K562 (cell line): ENCODE results near the gene VEZF1. TPM values are rescaled to one million over a fixed set of nuclear protein-coding genes. Genes with fewer than 3 reads are reported as not detected.

Experiments
- ATAC-seq: fragments of 200-7000 bp; cut with Tn5 transposase; 3 replicates; pipeline ENCODE4 v1.9.1; 2020; ENCODE audit warnings: moderate library complexity
- BruUV-seq: library from RNA; stranded (reverse); fragments of 400-500 nt; replicated peaks from 2 replicates; lab custom pipeline; 2021; lab: Mats Ljungman, UMichigan
- CTCF ChIA-PET: fragments of 300-600 bp; formaldehyde crosslinking; extraction: SDS; loops from one replicate; lab custom pipeline; 2021; ENCODE audit warnings: low intra/inter-chr PET ratio; lab: Yijun Ruan, JAX
- POLR2A ChIA-PET: fragments of 300-600, 350-650 bp; sonication (Branson Sonifier 250); formaldehyde crosslinking; extraction: SDS; loops from one replicate; lab custom pipeline; 2021; ENCODE audit warnings: antibody characterized with exemption, inconsistent platforms; lab: Yijun Ruan, JAX
- DNase-seq, 4 experiments: peaks; one replicate each; pipeline versions ENCODE4 v3.0.0 to v3.0.0-alpha.2; 2011 to 2018; ENCODE audit warnings: low spot score in 3 of 4, mixed read lengths in 3 of 4; ENCODE audit errors: extremely low read depth in 1 of 4
- FAIRE-seq: peaks from 2 replicates; lab custom pipeline; 2011; peaks lifted over from hg19 to GRCh38; lab: Jason Lieb, UNC
- H2AFZ ChIP-seq: 2 replicates; pipeline ENCODE4 v1.6.0; 2011; ENCODE audit warnings: low read depth, low read length, control low read depth, inconsistent platforms
- H3K27ac ChIP-seq: fragments of 200-600 bp; 3 replicates; pipeline ENCODE4 v1.8.0; 2011; ENCODE audit warnings: low read depth, mild to moderate bottlenecking, control low read depth, inconsistent platforms, low read length, moderate library complexity, mixed read lengths; ENCODE audit errors: extremely low read depth
- H3K27me3 ChIP-seq, 2 experiments: fragments of 300-600 bp in 1 of 2; 2 replicates in 1 of 2; 3 replicates in 1 of 2; pipeline versions ENCODE4 v1.6.0 to v1.8.0; 2011; ENCODE audit warnings: inconsistent platforms in 2 of 2, low read length in 2 of 2, mild to moderate bottlenecking in 1 of 2, mixed read lengths in 1 of 2, moderate library complexity in 1 of 2; ENCODE audit not compliant: control insufficient read depth in 2 of 2, insufficient read depth in 2 of 2
- H3K36me3 ChIP-seq: fragments of 300-600 bp; 3 replicates; pipeline ENCODE4 v1.8.0; 2011; ENCODE audit warnings: mild to moderate bottlenecking, low read length, inconsistent platforms; ENCODE audit not compliant: control insufficient read depth, insufficient read depth
- H3K4me1 ChIP-seq, 2 experiments: fragments of 200-600 bp in 1 of 2; replicated peaks in 1 of 2; 2 replicates in 1 of 2; 3 replicates in 1 of 2; pipeline versions ENCODE4 v1.5.1 to v1.8.0; 2011; ENCODE audit warnings: inconsistent platforms in 2 of 2, low read length in 2 of 2, mild to moderate bottlenecking in 1 of 2, mixed read lengths in 1 of 2, moderate library complexity in 1 of 2; ENCODE audit not compliant: control insufficient read depth in 2 of 2, insufficient read depth in 2 of 2
- H3K4me2 ChIP-seq: 2 replicates; pipeline ENCODE4 v1.6.1; 2011; ENCODE audit warnings: low read length, control low read depth, inconsistent platforms, mixed read lengths; ENCODE audit not compliant: insufficient read depth
- H3K4me3 ChIP-seq: fragments of 200-600 bp; sonication (generic), shearing (Covaris generic); 2 replicates; pipeline ENCODE4 v1.5.1; 2016; ENCODE audit warnings: control low read depth, inconsistent platforms
- H3K79me2 ChIP-seq: fragments of 200-600 bp; 3 replicates; pipeline ENCODE4 v1.8.0; 2011; ENCODE audit warnings: low read length, inconsistent platforms; ENCODE audit not compliant: control insufficient read depth, insufficient read depth
- H3K9ac ChIP-seq, 2 experiments: 2 replicates each; pipeline versions ENCODE4 v1.6.0 to v1.6.1; 2011; ENCODE audit warnings: low read depth in 2 of 2, low read length in 2 of 2, control low read depth in 1 of 2, inconsistent platforms in 1 of 2, mild to moderate bottlenecking in 1 of 2, mixed read lengths in 1 of 2; ENCODE audit not compliant: insufficient read depth in 1 of 2
- H3K9me1 ChIP-seq: one replicate; pipeline ENCODE4 v1.6.0; 2011; ENCODE audit warnings: inconsistent platforms, mild to moderate bottlenecking, low read length, moderate library complexity; ENCODE audit not compliant: control insufficient read depth, insufficient read depth
- H3K9me3 ChIP-seq: replicated peaks from 2 replicates; pipeline ENCODE4 v1.5.1; 2011; ENCODE audit warnings: low read depth, low read length, inconsistent platforms; ENCODE audit not compliant: control insufficient read depth, insufficient read depth
- H4K20me1 ChIP-seq: replicated peaks from 2 replicates; pipeline ENCODE4 v1.6.1; 2011; ENCODE audit warnings: low read length, inconsistent platforms, mixed read lengths; ENCODE audit not compliant: control insufficient read depth, insufficient read depth
- DMBX1 ChIP-seq: fragments of 250-450 bp; sonication (Bioruptor Pico); IDR thresholded peaks from 2 replicates; pipeline ENCODE4 v1.8.0; 2022; ENCODE audit warnings: inconsistent platforms, mild to moderate bottlenecking, moderate library complexity, borderline replicate concordance
- ETV1 ChIP-seq: fragments of 450-650 bp; conservative IDR thresholded peaks from 2 replicates; pipeline ENCODE4 v1.6.1; 2016; ENCODE audit warnings: missing genetic modification characterization, control low read depth, low read depth, missing compliant biosample characterization
- GTF2E2 ChIP-seq: fragments of 200-800 bp; sonication (Bioruptor generic); IDR thresholded peaks from 2 replicates; pipeline ENCODE4 v1.6.1; 2016; ENCODE audit warnings: missing genetic modification characterization, missing compliant biosample characterization
- GTF3C2 ChIP-seq: IDR thresholded peaks from 3 replicates; pipeline ENCODE4 v1.6.1; 2011; ENCODE audit warnings: borderline replicate concordance, mild to moderate bottlenecking, moderate library complexity; ENCODE audit not compliant: insufficient read length; ENCODE audit errors: extremely low read depth
- HBP1 ChIP-seq: fragments of 450-650 bp; formaldehyde crosslinking; IDR thresholded peaks from 2 replicates; pipeline ENCODE4 v1.4.0; 2022; ENCODE audit warnings: missing genetic modification characterization
- MAFF ChIP-seq: IDR thresholded peaks from 2 replicates; pipeline ENCODE4 v1.6.1; 2012; ENCODE audit warnings: low read length, improper control_type of control experiment
- POLR2A ChIP-seq: fragments of 450-650 bp; conservative IDR thresholded peaks from 2 replicates; pipeline ENCODE4 v1.6.1; 2016
- TCF15 ChIP-seq: fragments of 250-450 bp; sonication (Bioruptor Pico); IDR thresholded peaks from 2 replicates; pipeline ENCODE4 v1.8.0; 2022; ENCODE audit warnings: moderate library complexity, mild to moderate bottlenecking, inconsistent platforms
- TCF7L2 ChIP-seq: fragments of 150-350 bp; IDR thresholded peaks from 2 replicates; pipeline ENCODE4 v1.6.1; 2016; ENCODE audit warnings: low read depth, mild to moderate bottlenecking, low read length, moderate library complexity
- ZFP30 ChIP-seq: fragments of 250-450 bp; sonication (Bioruptor Pico); IDR thresholded peaks from 2 replicates; pipeline ENCODE4 v1.8.0; 2022; ENCODE audit warnings: moderate library complexity, mild to moderate bottlenecking, inconsistent platforms, borderline replicate concordance
- ZNF23 ChIP-seq: fragments of 250-450 bp; sonication (Bioruptor Pico); IDR thresholded peaks from 2 replicates; pipeline ENCODE4 v1.4.0; 2020; ENCODE audit warnings: mild to moderate bottlenecking
- ZNF316 ChIP-seq: fragments of 450-650 bp; IDR thresholded peaks from 2 replicates; pipeline ENCODE4 v1.6.1; 2016
- ZNF639 ChIP-seq, 2 experiments: fragments of 200-800 bp in 1 of 2; sonication (Bioruptor generic) in 1 of 2; sonication (generic) in 1 of 2; formaldehyde crosslinking in 1 of 2; IDR thresholded peaks in 1 of 2; conservative IDR thresholded peaks in 1 of 2; 2 replicates each; pipeline versions ENCODE4 v1.5.0 to v1.6.1; 2016 to 2020; ENCODE audit warnings: missing compliant biosample characterization in 1 of 2, missing genetic modification characterization in 1 of 2, missing genetic modification reagents in 1 of 2
- WGBS: fragments of 100-300 bp; shearing (Covaris generic); methylation state at CpG from one replicate; pipeline ENCODE4 v1.1.6; 2016; ENCODE audit warnings: low coverage, mixed read lengths; ENCODE audit not compliant: insufficient coverage; ENCODE audit errors: missing lambda C conversion rate; 5-methylcytosine and 5-hydroxymethylcytosine counted together
- in situ Hi-C: fragments of 300-500 bp; cut with MboI; formaldehyde crosslinking; loops from 4 replicates; pipeline ENCODE4 v1.15.0; 2018; ENCODE audit warnings: inconsistent platforms, mixed read lengths
- intact Hi-C: fragments of 100-400 bp; cut with micrococcal nuclease; formaldehyde crosslinking; loops from 2 replicates; pipeline ENCODE4 v1.14.2; 2022
- polyA plus RNA-seq, 8 experiments: library from polyadenylated mRNA; depleted of rRNA in 4 of 8; stranded (reverse) in 5 of 8; unstranded in 3 of 8; fragments of >200 nt; fragmentation: Nextera tagmentation in 2 of 8; fragmentation: Illumina TruSeq in 1 of 8; extraction: Ambion mirVana in 2 of 8; extraction: Trizol in 1 of 8; gene quantifications; 2 replicates each; pipeline versions ENCODE4 v1.2.1 to v1.2.3, GENCODE V29; 2011 to 2014; ENCODE audit warnings: inconsistent platforms in 1 of 8, missing spikeins in 1 of 8
- total RNA-seq, 7 experiments: library from RNA; depleted of rRNA in 6 of 7; stranded (reverse); fragments of >200 nt in 6 of 7; fragmentation: Illumina TruSeq in 2 of 7; extraction: Trizol in 2 of 7; gene quantifications; 2 replicates each; pipeline versions ENCODE4 v1.2.1 to v1.2.3, GENCODE V29; 2011 to 2021; ENCODE audit warnings: low replicate concordance in 1 of 7

VEZF1 gene
- total and polyA plus RNA-seq, 9 of the 15 experiments (the other 6 are each of a cell fraction or from before 2014, with no cell fraction given) = 9.5 to 33.4 (median 22.1) TPM

GRCh38 chr17:57997085-57997809 lies 9.2 kb upstream of the VEZF1 start:
- no peaks in the 10 kb centered on the region for H3K27me3 ChIP-seq
- no peaks in the 10 kb centered on the region for H3K9me3 ChIP-seq
- FAIRE-seq (no peak), DNase-seq (no peak), ATAC-seq (no peak)
- WGBS = 86% methylated on average over 3 of the region's 3 CpGs
- no peak overlapping the region for H3K9ac ChIP-seq
- no TSS peak for BruUV-seq
- H2AFZ ChIP-seq = no peak overlapping the region
- peaks cover 7% of the 10 kb centered on the region; the same call in 1 of the 2 replicates for H4K20me1 ChIP-seq
- H3K4me3 ChIP-seq = no peak overlapping the region
- no peak overlapping the region for H3K27ac ChIP-seq
- intact Hi-C loops = loop anchor here (5.0 kb wide), 2 partner anchors 90 to 115 kb away; no protein-coding TSS in a partner anchor
- in situ Hi-C loops = loop anchor here (5.0 kb wide), 1 partner anchor 145 kb away; the partner anchor contains the start of gene MRPS23
- CTCF ChIA-PET = no interaction called here
- no peak overlapping the region for H3K4me2 ChIP-seq
- H3K9me1 ChIP-seq = peaks cover 3% of the 10 kb centered on the region
- POLR2A ChIA-PET = interaction anchor here (0.6 to 7.6 kb wide), 12 partner anchors 8 to 147 kb away, joined by 3 to 82 read pairs (median 6); partner anchors contain the start of genes DYNLL2, MRPS23, SRSF1 and VEZF1
- peaks cover 10% of the 10 kb centered on the region; the same call in 2 of the 3 replicates for H3K79me2 ChIP-seq
- H3K4me1 ChIP-seq = peaks cover 2 to 20% of the 10 kb centered on the region in 2 experiments; a peak in 4 of 5 replicates
- peaks cover 48% of the 10 kb centered on the region for H3K36me3 ChIP-seq
- TF ChIP-seq DMBX1 (CRISPR knock-in tag) (no peak), POLR2A (peak; percentile 69; the same call in 1 of the 2 replicates), TCF15 (CRISPR knock-in tag) (no peak), TCF7L2 (no peak), MAFF (peak; percentile 36; the same call in 1 of the 2 replicates), ETV1 (tag) (no peak), GTF3C2 (no peak), ZFP30 (no peak), ZNF316 (peak; percentile 85), HBP1 (CRISPR knock-in tag) (no peak), ZNF639 (CRISPR knock-in tag; conservative IDR thresholded peaks at IDR 0.05 in 1 of 2, IDR thresholded peaks at IDR 0.05 in 1 of 2) (no peak), GTF2E2 (tag) (no peak), ZNF23 (no peak)
